ENCODE results near the gene TMEM72.

- TF ChIP-seq POLR2A (IDR thresholded peaks at IDR 0.05) (no peak), CTCF (IDR thresholded peaks at IDR 0.05) (no peak)
Observed at GRCh38 chr10:44920252-44920651, 9.1 kb downstream of the TMEM72 start.

Measured in vagina (tissue), 2 donors.